A673 (cell line): ENCODE measurements around the gene PHACTR3. TPM values are rescaled to one million over a fixed set of nuclear protein-coding genes. Genes with fewer than 3 reads are reported as not detected.

Experiments
- BruUV-seq: library from RNA; stranded (reverse); fragments of 400-500 nt; replicated peaks from 2 replicates; lab custom pipeline; 2021; lab: Mats Ljungman, UMichigan
- CTCF ChIA-PET: fragments of 300-600 bp; sonication (Branson Sonifier 250); formaldehyde crosslinking; loops from one replicate; lab custom pipeline; 2022; ENCODE audit warnings: antibody characterized with exemption; lab: Charles Lee
- POLR2A ChIA-PET: fragments of 300-600 bp; sonication (Branson Sonifier 250); formaldehyde crosslinking; loops from one replicate; lab custom pipeline; 2022; ENCODE audit warnings: antibody characterized with exemption; ENCODE audit not compliant: low non-redundant PET; lab: Charles Lee
- DNase-seq: peaks from one replicate; pipeline ENCODE4 v3.0.0-alpha.2; 2015; ENCODE audit warnings: low spot score
- H3K27ac ChIP-seq: fragments of 200-600 bp; sonication (generic); 2 replicates; pipeline ENCODE4 v1.5.1; 2016; ENCODE audit warnings: mixed run types, low read depth, mild to moderate bottlenecking, mixed read lengths, antibody characterized with exemption, low read length; ENCODE audit not compliant: poor library complexity, severe bottlenecking
- H3K27me3 ChIP-seq: fragments of 200-600 bp; sonication (generic); replicated peaks from 2 replicates; pipeline ENCODE4 v1.6.1; 2017; ENCODE audit warnings: mixed run types, low read depth, mild to moderate bottlenecking, mixed read lengths, antibody characterized with exemption, low read length; ENCODE audit not compliant: insufficient read depth, poor library complexity
- H3K36me3 ChIP-seq: fragments of 200-600 bp; sonication (generic); 2 replicates; pipeline ENCODE4 v1.6.1; 2016; ENCODE audit warnings: mixed run types, mild to moderate bottlenecking, mixed read lengths, antibody characterized with exemption, low read length; ENCODE audit not compliant: insufficient read depth, poor library complexity, severe bottlenecking
- H3K4me1 ChIP-seq: fragments of 200-600 bp; sonication (generic); 2 replicates; pipeline ENCODE4 v1.6.1; 2017; ENCODE audit warnings: mixed run types, mild to moderate bottlenecking, mixed read lengths, antibody characterized with exemption, low read length; ENCODE audit not compliant: insufficient read depth, poor library complexity, severe bottlenecking
- H3K4me3 ChIP-seq: fragments of 200-600 bp; sonication (generic); 2 replicates; pipeline ENCODE4 v1.5.1; 2016; ENCODE audit warnings: low read depth, mixed run types, mild to moderate bottlenecking, mixed read lengths, low read length; ENCODE audit not compliant: poor library complexity, severe bottlenecking
- H3K9me3 ChIP-seq: fragments of 200-600 bp; sonication (generic); 2 replicates; pipeline ENCODE4 v1.6.1; 2016; ENCODE audit warnings: mixed run types, low read depth, mild to moderate bottlenecking, mixed read lengths, antibody characterized with exemption, low read length; ENCODE audit not compliant: poor library complexity, severe bottlenecking
- CTCF ChIP-seq: fragments of 300-800, 200-600 bp; sonication (generic); conservative IDR thresholded peaks from 2 replicates; pipeline ENCODE4 v1.5.1; 2017; ENCODE audit warnings: low read depth, mild to moderate bottlenecking, antibody characterized with exemption, low read length, moderate library complexity, mixed read lengths
- EZH2 ChIP-seq: fragments of 200-600 bp; sonication (generic); IDR thresholded peaks from 2 replicates; pipeline ENCODE4 v1.6.1; 2017; ENCODE audit warnings: borderline replicate concordance, low read depth, mild to moderate bottlenecking, mixed read lengths, antibody characterized with exemption, low read length; ENCODE audit not compliant: poor library complexity, severe bottlenecking
- intact Hi-C: fragments of 100-400 bp; cut with micrococcal nuclease; formaldehyde crosslinking; loops from one replicate; pipeline ENCODE4 v1.10.0; 2022; ENCODE audit not compliant: unreplicated experiment
- total RNA-seq: library from RNA; stranded (reverse); gene quantifications from 2 replicates; pipeline ENCODE4 v1.2.3, GENCODE V29; 2021

The PHACTR3 gene
- total RNA-seq, 1 experiment from 2014 or later = 0.17 TPM

- no peak overlapping the region for H3K4me3 ChIP-seq
- ChIA-PET CTCF (no interaction called here), POLR2A (no interaction called here)
- BruUV-seq = no TSS peak
- no peak for DNase-seq
- peaks cover 47% of the 10 kb centered on the region for H3K4me1 ChIP-seq
- no peak for TF ChIP-seq EZH2
- no peak for TF ChIP-seq CTCF
- no peaks in the 10 kb centered on the region for H3K9me3 ChIP-seq
- intact Hi-C loops = no loop called here
- no peaks in the 10 kb centered on the region for H3K27me3 ChIP-seq
- no peaks in the 10 kb centered on the region for H3K36me3 ChIP-seq
- no peak overlapping the region for H3K27ac ChIP-seq
Measured at GRCh38 chr20:59587570-59587969, 16.8 kb upstream of the PHACTR3 start.

- peaks cover 39% of the 10 kb centered on the region for H3K4me1 ChIP-seq
- no peaks in the 10 kb centered on the region for H3K9me3 ChIP-seq
- no TSS peak for BruUV-seq
- intact Hi-C loops = no loop called here
- ChIA-PET CTCF (no interaction called here), POLR2A (no interaction called here)
- TF ChIP-seq CTCF (no peak), EZH2 (no peak)
- H3K36me3 ChIP-seq = no peaks in the 10 kb centered on the region
- H3K27me3 ChIP-seq = no peaks in the 10 kb centered on the region
- peak; percentile 66 for DNase-seq
- no peak overlapping the region for H3K27ac ChIP-seq
- H3K4me3 ChIP-seq = no peak overlapping the region
Measured at GRCh38 chr20:59588236-59588855, 16.0 kb upstream of the PHACTR3 start.

- no peak overlapping the region for H3K27ac ChIP-seq
- no peaks in the 10 kb centered on the region for H3K36me3 ChIP-seq
- H3K4me1 ChIP-seq = peaks cover 32% of the 10 kb centered on the region
- DNase-seq = no peak
- TF ChIP-seq EZH2 (no peak), CTCF (no peak)
- H3K9me3 ChIP-seq = no peaks in the 10 kb centered on the region
- ChIA-PET POLR2A (no interaction called here), CTCF (no interaction called here)
- intact Hi-C loops = no loop called here
- peaks cover 4% of the 10 kb centered on the region for H3K27me3 ChIP-seq
- no peak overlapping the region for H3K4me3 ChIP-seq
- no TSS peak for BruUV-seq
Measured at GRCh38 chr20:59589086-59589684, 15.2 kb upstream of the PHACTR3 start.
